Heart left ventricle (tissue), 13 donors: ENCODE data around the gene IGFL4.

Source experiments
- POLR2A ChIP-seq, 2 donors: fragments of 450-650 bp; IDR thresholded peaks; one replicate each; pipeline ENCODE4 v1.6.1; 2017; ENCODE audit warnings: antibody characterized with exemption in 2 of 2, mild to moderate bottlenecking in 2 of 2, moderate library complexity in 2 of 2
- TF ChIP-seq, protein P1 (sequence below), 12 donors: fragments of 200-600 bp; sonication (generic) in 4 of 12; IDR thresholded peaks; one replicate each; pipeline versions ENCODE4 v1.5.0 to v1.8.0; 2018 to 2022; ENCODE audit warnings: antibody characterized with exemption in 12 of 12, mild to moderate bottlenecking in 5 of 12
- donor health status: ischemic (EF 13 %, LVEDD 7.1; RV severe dilation, severe dysfunction).
- donor health status: DM: no; HTN: yes; CAD: no.
- donor health status: DM: no; HTN: no; CAD: no.
- donor health status: ischemic (EF 25% LVEDD 6.9; RV normal size, moderate dysfunction).
- donor health status: ischemic (EF 25% LVEDD 5.7; RV mildly dilated, moderate dysfunction).
- donor health status: ischemic (EF 35%, LVEDD 5.7; RV mildly dilated, moderate dysfunction).
- donor health status: nonischemic (EF 11% LVEDD 7.7; RV severe dilation, severe dysfunction).
- donor health status: DM: yes; HTN: yes; CAD: no.
- donor health status: PGD.
- donor health status: ischemic (EF 29% LVEDD 5.4; RV normal size, mild dysfunction).
- donor health status: nonischemic (EF 23%, LVEDD 6.1; RV moderate dilation, normal function).

DNA sequence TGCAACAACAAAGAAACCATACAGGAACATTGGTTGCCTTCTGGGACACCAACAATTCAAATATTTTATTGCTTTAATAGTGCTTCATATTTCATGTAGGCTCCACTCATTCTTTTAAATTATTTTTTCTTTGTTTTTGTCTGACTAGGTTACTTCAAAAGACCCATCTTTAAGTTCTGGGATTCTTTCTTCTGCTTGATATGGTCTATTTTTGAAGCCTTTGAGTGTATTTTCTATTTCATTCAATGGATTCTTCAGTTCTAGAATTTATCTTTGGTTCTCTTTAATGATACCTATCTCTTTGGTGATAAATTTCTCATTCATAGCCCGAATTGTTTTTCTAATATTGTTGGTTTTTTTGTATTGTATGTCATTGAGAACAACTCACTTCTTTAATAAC is 45.1 kb upstream of the IGFL4 start:
- TF ChIP-seq, protein P1, sequence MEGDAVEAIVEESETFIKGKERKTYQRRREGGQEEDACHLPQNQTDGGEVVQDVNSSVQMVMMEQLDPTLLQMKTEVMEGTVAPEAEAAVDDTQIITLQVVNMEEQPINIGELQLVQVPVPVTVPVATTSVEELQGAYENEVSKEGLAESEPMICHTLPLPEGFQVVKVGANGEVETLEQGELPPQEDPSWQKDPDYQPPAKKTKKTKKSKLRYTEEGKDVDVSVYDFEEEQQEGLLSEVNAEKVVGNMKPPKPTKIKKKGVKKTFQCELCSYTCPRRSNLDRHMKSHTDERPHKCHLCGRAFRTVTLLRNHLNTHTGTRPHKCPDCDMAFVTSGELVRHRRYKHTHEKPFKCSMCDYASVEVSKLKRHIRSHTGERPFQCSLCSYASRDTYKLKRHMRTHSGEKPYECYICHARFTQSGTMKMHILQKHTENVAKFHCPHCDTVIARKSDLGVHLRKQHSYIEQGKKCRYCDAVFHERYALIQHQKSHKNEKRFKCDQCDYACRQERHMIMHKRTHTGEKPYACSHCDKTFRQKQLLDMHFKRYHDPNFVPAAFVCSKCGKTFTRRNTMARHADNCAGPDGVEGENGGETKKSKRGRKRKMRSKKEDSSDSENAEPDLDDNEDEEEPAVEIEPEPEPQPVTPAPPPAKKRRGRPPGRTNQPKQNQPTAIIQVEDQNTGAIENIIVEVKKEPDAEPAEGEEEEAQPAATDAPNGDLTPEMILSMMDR (IDR thresholded peaks at IDR 0.05) = no peak
- TF ChIP-seq POLR2A (IDR thresholded peaks at IDR 0.05) = no peak
